H4 (cell line): ENCODE results near the gene ARID1B. TPM values are rescaled to one million over a fixed set of nuclear protein-coding genes. Genes with fewer than 3 reads are reported as not detected.
"Not testable (repeated sequence)": the region's sequence is repeated elsewhere in the genome, so short reads cannot be mapped to it uniquely, and the experiment has no call there.

Experiments used
- DNase-seq: peaks from one replicate; pipeline ENCODE4 v3.0.0-alpha.2; 2015; ENCODE audit warnings: low spot score
- total RNA-seq: library from RNA; depleted of rRNA; stranded (reverse); fragments of >200 nt; shearing (Covaris generic); gene quantifications from 2 replicates; pipeline ENCODE4 v1.2.3, GENCODE V29; 2014

Gene ARID1B
- total RNA-seq, 1 experiment from 2014 or later = 5.6 TPM

DNA sequence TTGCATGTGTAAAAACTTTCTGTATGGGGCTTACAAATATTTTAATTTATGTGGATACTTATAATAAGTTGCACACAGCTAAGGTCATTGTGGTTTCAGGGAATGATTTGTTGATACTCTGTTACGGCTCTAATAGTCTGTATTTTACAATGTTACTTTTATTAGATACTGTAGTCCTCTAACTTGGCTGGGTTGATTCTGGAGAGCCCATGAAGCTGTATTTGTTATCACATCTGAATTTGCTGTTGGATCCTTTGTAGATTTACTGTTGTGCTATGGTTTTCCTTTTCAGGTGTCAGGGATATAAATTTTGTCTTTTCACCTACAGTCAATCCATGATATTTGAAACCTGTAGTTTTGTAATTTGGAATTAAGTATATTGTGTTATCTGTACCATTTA is 161.0 kb downstream of the ARID1B start:
- no peak for DNase-seq

DNA sequence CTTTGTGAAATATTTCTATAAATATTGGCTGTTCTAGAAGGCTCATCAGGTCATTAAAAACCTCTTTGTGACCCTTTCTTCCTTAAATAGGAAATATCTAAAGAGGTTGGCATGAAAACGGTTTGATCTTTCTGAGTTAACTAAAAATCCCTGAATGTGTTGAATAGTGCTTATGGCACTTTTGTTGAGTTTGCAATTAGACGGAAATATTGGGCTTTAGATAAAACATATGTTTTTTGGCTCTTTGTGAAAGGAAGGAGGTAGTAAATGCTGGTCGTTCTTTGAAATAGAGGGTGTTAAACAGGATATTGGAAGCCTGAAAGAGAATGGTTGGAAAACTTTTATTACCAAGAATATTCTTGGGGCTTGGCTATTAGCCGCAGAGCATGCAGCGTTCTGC is 163.0 kb downstream of the ARID1B start:
- DNase-seq = no peak

DNA sequence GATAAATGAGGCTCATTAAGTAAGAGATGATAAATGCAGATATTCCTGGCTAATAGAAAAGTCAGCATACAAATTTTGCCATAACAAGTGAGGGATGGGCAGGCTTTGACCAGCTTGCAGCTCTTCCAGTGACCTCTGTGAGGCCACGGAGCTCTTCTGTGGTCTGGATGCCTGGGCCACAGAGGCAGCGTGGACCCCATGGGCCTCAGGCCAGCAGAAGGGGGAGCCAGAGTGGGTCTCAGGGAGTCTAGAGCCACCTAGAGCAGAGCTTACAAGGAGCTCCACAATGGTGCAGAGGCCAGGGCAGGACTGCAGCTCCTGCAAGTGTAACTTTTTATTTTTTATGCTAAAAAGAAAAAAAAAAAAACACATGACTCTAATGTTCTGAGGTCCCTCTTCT is 165.1 kb downstream of the ARID1B start:
- DNase-seq = no peak

DNA sequence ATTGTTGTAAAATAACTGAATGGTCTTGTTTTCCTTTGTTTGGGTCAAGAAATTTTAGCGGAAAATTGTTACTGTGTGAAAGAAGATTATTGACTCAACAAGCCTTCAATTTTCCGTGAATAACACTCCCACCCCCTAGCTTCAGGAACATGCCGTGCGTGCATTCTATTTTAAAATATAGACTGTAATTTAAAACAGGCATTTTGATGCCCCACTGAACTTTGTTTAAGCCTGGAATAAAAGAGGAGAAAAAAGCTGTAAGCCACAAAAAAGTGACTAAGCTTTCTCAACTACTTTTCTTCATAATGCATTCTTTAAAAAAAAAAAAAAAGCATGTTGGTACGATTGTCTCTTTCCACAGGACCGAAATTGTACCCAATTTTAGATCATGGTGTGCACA is 166.0 kb downstream of the ARID1B start:
- DNase-seq = no peak

DNA sequence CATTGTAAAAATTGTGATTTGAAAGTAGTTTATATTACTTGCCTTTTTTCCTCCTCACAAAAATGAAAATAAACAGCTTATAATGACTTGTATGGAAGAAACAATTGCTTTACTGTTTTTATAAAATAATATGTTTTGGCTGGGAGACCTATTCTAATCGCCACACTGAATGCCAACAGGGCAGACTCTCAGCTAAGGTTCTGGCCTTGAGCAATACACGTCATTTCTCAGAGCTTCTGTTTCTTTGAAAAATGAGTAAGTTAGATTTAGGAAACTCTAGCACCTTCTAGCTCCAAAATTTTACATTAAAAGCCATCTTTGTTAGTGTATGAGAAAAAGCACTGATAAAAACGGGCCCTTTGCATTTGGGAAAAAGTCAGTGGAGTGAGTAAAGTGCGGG is 166.6 kb downstream of the ARID1B start:
- no peak for DNase-seq

DNA sequence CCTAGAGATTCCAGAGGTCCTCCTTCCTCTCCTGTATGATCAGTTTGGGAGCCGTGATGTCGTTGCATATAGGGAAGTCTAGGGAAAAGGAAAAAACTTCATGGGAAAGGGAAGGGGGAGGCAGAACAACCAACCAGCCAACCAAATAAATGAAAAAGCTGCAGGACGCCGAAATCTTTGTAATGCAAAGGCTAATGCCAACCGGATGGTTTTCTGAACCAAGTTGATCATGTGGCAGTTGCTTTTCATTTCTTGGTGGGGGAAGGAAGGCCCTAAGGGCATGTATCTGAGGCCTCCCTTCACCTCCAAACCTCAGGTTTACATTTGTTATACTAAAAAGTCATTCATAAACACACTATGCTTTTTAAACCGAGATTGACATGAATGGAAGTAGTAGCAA is 167.2 kb downstream of the ARID1B start:
- DNase-seq = peak; percentile 34

DNA sequence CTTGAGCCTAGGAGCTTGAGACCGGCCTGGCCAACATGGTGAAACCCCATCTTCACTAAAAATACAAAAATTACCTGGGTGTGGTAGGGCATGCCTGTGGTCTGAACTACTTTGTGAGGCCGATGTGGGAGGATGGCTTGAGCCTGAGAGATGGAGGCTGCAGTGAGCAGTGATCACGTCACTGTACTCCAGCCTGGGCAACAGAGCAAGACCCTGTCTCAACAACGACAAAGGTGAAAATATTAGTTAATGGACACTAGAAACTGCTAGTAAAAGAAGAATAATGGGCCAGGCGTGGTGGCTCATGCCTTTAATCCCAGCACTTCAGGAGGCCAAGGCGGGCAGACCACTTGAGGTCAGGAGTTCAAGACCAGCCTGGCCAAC is 168.6 kb downstream of the ARID1B start:
- not testable (repeated sequence) for DNase-seq

DNA sequence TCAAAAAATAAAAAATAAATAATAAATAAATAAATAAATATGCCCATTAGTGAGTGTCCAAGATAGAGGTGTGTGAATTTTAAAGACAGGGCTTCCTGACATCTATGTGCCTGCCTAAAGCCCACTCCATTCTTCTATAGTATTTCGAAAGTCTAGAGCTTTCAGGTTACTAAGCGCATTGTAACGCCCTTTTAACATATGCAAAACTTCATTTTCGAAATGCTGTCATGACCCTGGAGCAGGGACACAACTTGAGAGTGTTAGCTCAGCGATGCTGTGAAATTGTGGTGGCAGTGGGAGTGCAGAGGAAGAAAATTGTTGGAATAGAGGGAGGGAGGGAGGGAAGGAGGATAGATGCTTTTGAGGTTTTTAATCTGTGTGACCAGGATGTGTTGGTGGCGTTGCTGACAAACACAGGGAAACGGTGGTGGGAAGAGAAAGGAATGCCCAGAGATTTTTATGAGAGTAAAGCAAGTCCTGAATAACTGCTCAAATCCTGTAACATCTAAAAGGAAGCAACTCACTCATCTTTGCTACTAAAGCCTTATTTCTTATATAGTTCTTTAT is 169.3 kb downstream of the ARID1B start:
- no peak for DNase-seq

DNA sequence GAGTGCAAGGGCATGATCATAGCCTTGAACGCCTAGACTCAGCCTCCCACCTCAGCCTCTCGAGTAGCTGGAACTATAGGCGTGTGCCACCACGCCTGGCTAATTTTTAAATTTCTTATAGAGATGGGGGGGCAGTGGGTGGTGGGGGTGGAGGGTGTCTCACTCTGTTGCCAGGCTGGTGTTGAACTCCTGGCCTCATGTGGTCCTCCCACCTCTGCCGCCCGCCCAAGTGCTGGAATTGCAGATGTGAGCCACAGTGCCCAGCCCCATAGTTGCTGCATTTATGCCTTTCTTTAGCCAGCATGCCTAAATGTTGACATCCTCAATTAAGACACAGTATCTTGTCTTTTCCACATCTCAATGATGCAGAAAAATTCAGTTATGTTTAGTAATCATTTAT is 171.1 kb downstream of the ARID1B start:
- DNase-seq = no peak

DNA sequence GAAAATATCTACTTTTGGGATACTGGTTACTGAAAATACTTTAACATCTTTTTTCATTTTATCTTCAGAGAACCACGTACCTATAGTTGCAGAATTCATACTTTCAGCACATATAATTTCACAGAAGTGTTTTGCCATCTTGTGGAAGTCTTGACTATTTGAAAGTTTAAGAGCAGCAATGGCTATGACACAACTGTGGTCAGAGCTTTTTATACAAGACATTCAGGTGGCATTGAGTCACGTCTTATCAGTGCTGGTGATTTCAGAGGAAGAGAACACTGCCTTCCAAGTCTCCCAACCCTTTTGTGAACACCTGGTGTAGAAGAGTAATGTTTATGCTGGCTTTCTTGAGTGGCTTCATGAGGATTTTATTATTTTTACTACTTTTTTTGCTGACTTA is 171.6 kb downstream of the ARID1B start:
- peak; percentile 68 for DNase-seq

DNA sequence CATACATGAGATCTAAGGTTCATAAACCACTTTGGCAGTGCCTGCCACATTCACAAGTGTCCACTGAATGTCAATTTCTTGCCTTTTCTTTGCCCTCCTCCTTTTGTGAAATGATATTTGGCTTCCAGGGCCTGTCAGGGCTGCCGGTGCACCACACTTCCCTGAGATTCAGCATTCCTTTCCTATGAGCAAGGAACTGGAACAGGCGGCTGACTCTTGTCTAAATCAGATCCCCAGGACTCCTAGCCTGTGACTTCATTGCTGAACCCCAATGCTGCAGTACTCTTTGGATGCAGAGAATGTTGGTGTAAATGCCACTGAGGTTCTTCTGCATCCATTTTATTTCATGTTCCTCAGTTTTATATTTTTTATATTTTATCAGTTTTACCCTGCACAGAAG is 172.2 kb downstream of the ARID1B start:
- peak; percentile 28 for DNase-seq

DNA sequence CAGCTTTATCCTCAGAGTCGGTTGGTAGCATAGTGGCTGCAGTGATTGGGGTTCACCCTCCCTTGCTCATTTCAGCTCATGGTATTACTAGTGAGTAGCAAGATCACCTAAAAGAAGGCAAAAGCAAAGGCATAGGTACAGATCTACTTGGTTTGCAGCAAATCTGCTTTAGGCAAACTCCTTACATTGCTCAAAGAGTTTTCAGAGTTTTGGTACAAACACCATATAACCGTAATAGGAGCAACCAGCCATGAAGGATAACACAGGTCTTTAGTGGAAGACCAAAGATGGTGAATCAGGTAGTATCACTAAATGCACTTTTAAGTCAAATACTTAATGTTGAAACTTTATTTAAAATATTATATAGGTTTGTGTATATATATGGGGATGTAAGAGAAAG is 172.9 kb downstream of the ARID1B start:
- no peak for DNase-seq

DNA sequence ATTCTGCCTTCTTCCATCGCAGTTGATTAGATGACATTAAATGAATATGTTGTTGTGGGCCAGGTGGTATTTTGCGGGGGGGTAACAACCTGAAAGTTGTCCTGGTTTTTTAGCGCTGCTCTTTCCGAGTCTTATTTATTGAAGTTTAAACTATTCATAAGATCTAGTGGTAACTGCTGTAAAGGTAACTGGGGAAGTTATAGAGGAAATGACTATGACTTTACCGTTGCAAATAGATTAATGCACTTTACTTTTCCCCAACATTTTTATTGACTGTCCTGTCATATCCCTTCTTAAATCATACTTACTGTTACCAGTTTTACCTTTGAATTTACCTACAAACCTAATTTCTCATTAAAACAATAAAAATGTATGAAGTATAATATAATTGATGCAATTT is 173.4 kb downstream of the ARID1B start:
- DNase-seq = no peak

DNA sequence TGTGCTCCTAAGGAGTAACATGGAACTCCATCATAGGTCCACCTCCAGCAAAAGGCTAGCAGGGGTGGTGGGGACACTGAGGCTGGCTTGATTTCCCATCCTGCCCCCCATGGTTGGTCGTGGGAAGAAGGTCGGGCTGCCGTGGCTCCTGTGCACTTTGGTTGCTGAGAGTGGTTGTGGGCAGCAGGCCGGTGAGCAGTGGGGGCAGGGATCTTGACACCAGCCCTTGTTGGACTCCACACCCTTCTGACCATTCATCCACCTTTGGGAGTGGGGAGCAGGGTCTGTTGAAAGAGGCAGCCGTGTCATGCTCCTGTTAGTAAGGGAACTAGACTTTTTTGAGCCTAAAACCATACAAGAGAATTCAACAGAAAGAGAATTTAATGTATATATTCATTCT is 175.2 kb downstream of the ARID1B start:
- no peak for DNase-seq

DNA sequence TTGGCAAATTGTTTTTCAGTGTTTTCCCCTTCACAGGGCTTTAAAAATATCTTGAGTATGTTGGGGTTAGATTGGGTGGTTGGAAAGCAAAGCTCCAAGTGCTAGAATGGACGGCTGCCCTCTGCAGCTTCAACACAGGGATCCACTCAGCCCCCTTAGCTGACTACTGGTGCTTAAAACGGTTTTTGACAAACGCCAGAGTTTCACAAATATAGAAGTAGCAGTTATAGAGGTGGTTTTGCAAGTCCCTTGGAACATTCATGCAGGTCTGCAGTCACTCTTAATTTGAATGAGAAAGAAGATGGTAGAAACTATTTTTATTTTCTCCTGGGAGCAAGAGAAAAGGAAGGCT is 175.9 kb downstream of the ARID1B start:
- DNase-seq = no peak

DNA sequence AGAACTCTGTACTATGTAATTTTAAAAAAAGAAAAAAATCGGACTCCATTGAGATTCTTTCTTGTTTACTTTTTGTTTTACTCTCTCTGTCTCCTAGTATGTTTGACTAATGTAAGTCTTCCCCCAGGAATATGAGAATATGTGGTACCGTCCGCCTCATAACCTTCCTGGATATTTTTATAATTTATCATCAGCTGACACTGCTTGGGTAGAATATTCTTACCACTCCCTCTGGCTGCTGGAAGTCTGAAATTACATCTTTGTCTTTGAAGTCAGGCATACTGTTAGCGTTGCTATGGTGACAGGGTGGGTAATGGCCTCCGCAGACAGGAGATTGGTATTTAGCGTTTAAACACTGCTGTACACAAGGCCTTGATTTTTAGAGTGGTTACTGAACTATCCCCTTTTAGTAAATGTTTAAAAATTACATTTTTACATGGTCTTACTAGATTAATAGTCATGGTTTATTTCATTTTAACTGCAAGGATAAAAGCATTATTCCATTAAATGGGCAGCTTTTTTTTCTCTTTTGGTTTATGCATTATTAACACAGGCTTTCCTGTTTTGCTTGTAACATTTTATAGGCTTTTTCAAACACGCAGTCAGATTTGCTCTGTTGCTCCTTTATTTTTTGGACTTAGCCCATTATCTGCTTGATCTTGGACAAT is 176.4 kb downstream of the ARID1B start:
- peak; percentile 89 for DNase-seq

DNA sequence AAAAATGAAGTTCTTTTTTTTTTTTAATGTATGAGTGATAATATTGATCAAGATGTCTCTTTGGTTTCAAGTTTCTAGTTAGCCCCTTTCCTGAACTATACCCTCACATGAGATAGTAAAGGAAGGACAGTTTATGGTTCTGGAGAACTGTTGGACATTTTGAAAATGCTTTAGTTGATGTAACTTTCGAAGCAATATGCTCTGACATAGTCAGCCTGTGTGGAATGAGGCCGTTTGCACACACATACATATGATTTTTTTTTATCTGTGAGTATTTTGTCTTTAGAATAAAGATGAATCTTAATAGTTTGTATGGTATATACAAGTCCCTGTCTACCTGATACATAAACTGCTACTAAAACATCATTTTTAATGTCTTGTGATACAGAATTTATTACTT is 177.0 kb downstream of the ARID1B start:
- DNase-seq = no peak

DNA sequence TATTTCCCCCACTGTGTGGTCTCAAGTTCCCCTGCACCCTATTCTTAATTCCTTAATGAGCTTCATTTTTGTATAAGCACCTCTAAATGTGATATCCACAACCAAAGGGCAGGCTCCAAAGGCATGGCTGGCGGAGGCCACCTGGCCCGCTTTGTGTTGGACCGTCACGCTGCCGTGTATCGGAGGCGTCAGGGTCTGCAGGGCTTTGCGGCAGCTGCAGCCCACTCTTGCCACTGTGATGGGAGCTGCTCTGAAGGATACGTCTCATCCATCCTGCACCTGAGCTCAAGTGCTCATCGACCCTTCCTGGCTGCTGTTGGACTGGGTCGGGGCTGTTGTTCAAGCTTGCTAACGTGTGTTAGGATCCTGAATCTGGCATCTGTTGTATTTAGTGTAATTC is 177.6 kb downstream of the ARID1B start:
- DNase-seq = no peak

DNA sequence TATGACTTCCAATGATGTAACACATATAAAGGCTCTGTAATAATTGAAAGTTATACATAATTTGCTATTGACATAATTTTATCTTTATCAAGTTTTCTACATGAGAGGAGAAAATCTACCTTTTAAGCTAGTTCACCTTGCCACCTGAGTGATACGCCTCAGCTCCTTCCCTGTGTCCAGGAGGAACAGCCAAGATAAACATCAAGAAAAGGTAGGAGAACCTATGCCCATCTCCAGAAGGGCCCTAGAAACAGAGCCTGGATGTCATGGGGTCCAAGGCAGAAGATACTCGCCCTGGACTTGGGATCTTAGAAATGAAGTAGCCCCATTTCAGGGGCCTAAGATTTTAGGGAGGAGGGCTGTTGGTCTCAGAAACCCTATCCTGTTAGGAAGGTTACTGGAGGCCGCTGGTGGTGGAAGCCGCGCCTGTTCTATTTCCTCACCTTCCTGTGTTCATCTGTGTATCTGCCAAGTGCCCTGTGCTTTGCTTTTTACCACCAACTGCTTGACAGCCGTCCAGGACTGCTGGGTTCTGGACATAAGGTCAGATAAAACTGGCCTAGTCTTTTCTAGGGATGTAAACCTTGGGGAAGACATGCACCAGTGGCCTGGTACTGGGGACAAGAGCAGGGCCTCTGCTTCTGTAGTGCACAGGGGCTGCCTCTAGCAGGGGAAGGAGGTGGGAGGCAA is 178.5 kb downstream of the ARID1B start:
- no peak for DNase-seq

DNA sequence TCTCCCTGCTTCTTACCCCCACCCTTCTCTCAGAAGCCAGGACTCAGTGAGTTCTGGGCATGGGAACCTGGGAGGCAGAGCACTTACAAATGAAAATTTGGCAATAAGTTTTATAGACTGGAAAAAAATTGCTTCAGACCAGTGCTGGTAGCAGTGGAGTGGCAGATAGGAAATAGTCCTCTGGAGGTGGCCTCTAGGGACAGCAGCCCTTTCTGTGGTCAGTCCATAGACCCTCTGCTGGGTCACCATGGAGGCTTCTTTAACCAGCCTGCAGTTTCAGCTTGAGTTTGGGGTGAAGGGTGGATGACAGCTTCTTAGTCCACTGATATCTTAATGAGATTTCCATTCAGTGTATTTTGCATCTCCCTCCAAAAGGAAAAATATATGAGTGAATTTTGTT is 179.1 kb downstream of the ARID1B start:
- DNase-seq = no peak

DNA sequence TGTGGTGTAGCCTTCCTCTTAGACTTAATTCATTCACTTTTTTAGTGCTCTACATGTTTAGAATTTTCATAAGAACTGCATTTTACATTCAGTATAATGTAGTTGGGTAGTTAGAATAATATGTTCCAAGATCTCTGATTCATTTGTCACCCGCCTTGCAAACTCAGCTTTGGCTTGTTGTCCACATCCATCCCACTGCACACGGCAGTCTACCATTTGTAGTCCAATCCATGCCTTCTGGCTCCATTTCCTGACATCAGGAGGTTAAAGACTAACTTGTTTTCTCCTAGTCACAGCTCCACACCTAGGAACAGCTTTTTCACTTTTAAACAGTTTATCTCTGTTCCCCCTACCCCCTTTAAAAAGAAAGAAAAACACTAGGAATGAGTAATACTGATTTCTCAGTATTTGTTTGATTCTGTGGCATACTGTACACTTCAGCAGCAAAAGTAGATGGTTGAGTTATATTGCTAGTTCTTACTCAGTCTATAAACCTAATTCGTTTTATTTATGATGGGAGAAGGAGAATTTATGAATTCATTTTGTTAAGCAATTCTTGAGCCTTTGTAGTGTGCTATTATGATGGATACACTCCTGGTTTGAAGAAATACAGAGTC is 180.9 kb downstream of the ARID1B start:
- no peak for DNase-seq

DNA sequence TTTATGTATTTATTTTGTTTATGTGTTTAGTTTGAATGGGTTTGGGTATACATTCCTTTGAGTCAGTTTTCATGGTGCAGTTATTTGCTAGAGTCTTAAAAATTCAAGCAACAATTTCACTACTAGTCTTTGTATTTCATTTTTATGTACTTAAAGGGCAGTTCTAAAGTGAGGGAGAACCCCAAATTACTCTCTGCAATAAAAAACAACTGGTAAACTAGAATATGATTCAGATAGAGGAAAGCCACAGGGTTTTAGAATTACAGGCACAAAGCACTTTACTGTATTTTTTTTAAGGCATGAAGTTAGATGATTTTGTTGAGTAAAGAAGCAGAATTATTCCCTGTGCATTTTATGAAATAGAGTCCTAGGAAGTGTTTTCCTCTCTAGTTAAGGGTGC is 183.3 kb downstream of the ARID1B start:
- DNase-seq = no peak

DNA sequence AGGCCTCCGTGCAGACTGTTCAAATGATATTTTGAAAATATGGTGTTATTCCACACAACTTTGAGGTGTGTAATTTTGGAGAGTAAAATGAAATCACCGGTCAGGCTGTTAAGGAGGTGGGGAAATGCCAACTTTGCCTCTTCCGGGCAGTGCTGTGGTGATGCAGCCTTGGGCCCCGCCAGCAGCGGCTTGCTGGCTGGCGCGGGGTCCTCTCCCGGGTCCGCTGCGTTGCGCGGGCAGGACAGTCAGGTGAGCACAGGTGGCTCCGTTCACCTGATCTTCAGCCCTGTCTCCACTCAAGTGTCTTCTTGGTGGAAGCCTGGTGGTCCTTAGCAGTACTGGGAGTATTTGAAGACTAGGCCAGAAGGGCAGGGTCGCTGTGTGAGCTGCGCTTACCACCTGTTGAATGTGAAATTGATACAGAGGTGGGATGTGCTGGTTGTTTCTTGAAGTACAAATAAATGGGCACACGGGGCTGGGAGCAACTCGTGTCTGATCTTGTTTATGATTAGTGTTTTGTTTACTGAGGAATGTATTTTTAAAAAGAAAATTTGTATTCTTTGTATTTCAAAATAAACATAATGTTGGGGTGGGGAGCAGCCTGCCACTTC is 184.2 kb downstream of the ARID1B start:
- DNase-seq = no peak
